GM12891 (cell line): ENCODE measurements around the gene LPIN1.

ENCODE experiments used
- POLR2A ChIP-seq: IDR thresholded peaks from 2 replicates; pipeline ENCODE4 v1.6.1; 2011; ENCODE audit warnings: low read depth, low read length, control low read depth
- POLR2AphosphoS5 ChIP-seq: IDR thresholded peaks from 2 replicates; pipeline ENCODE4 v1.6.1; 2011; ENCODE audit warnings: low read depth, low read length, control low read depth
- TAF1 ChIP-seq: IDR thresholded peaks from 2 replicates; pipeline ENCODE4 v1.6.1; 2011; ENCODE audit warnings: low read depth, low read length, control low read depth

GRCh38 chr2:11796190-11797171 is 50.0 kb downstream of the LPIN1 start:
- TF ChIP-seq POLR2AphosphoS5 (no peak), POLR2A (no peak), TAF1 (no peak)
